ENCODE results near the gene LSAMP. TPM values are rescaled to one million over a fixed set of nuclear protein-coding genes. Genes with fewer than 3 reads are reported as not detected.

The LSAMP gene
- total RNA-seq, 1 experiment from 2014 or later = 3.1 TPM

DNA sequence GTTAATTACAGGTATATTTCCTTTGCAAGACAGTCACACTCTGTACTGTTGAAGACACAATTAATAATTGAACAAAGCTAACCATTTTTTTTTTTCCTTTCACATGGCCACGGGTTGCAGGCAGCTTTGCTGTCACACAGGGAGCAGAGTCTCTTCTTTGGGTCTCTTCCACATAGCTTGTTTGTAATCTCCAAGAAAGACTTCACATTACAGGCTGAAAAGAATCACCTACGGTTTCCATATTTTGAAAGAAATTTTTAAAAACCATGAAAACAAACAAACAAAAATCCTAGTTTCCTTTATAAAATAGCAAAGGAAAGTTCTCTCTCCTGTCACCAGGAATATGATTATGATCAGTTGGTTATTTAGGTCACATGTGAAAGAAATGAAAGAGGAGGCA, 429.4 kb downstream of the LSAMP start:
- DNase-seq (ENCODE audit: low read depth, low spot score) (no peak), ATAC-seq (no peak)
- intact Hi-C loops (cut with micrococcal nuclease; ENCODE audit: unreplicated experiment) (no loop called here), in situ Hi-C loops (cut with HindIII; ENCODE audit: low pct_unique_long_range_greater_than_20kb, low sequenced_read_pairs) (no loop called here)
- TF ChIP-seq SIN3A (IDR thresholded peaks at IDR 0.05; ENCODE audit: borderline replicate concordance, insufficient read depth, low read depth, low read length) = no peak
- TF ChIP-seq, protein P1, sequence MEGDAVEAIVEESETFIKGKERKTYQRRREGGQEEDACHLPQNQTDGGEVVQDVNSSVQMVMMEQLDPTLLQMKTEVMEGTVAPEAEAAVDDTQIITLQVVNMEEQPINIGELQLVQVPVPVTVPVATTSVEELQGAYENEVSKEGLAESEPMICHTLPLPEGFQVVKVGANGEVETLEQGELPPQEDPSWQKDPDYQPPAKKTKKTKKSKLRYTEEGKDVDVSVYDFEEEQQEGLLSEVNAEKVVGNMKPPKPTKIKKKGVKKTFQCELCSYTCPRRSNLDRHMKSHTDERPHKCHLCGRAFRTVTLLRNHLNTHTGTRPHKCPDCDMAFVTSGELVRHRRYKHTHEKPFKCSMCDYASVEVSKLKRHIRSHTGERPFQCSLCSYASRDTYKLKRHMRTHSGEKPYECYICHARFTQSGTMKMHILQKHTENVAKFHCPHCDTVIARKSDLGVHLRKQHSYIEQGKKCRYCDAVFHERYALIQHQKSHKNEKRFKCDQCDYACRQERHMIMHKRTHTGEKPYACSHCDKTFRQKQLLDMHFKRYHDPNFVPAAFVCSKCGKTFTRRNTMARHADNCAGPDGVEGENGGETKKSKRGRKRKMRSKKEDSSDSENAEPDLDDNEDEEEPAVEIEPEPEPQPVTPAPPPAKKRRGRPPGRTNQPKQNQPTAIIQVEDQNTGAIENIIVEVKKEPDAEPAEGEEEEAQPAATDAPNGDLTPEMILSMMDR (IDR thresholded peaks at IDR 0.05) = no peak
- TF ChIP-seq TCF7L2 (IDR thresholded peaks at IDR 0.05; ENCODE audit: low read depth, low read length) = no peak
- TF ChIP-seq, protein P2, sequence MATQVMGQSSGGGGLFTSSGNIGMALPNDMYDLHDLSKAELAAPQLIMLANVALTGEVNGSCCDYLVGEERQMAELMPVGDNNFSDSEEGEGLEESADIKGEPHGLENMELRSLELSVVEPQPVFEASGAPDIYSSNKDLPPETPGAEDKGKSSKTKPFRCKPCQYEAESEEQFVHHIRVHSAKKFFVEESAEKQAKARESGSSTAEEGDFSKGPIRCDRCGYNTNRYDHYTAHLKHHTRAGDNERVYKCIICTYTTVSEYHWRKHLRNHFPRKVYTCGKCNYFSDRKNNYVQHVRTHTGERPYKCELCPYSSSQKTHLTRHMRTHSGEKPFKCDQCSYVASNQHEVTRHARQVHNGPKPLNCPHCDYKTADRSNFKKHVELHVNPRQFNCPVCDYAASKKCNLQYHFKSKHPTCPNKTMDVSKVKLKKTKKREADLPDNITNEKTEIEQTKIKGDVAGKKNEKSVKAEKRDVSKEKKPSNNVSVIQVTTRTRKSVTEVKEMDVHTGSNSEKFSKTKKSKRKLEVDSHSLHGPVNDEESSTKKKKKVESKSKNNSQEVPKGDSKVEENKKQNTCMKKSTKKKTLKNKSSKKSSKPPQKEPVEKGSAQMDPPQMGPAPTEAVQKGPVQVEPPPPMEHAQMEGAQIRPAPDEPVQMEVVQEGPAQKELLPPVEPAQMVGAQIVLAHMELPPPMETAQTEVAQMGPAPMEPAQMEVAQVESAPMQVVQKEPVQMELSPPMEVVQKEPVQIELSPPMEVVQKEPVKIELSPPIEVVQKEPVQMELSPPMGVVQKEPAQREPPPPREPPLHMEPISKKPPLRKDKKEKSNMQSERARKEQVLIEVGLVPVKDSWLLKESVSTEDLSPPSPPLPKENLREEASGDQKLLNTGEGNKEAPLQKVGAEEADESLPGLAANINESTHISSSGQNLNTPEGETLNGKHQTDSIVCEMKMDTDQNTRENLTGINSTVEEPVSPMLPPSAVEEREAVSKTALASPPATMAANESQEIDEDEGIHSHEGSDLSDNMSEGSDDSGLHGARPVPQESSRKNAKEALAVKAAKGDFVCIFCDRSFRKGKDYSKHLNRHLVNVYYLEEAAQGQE (IDR thresholded peaks at IDR 0.05; ENCODE audit: insufficient read depth in 1 of 2, low read depth in 2 of 2, low read length in 1 of 2) = no peak
- no peak for TF ChIP-seq POLR2AphosphoS5 (IDR thresholded peaks at IDR 0.05; ENCODE audit: low read depth, low read length)
- POLR2A ChIA-PET = no interaction called here
- no peaks in the 10 kb centered on the region for H3K4me1 ChIP-seq (ENCODE audit: control insufficient read depth, insufficient read depth, low read length)
- no peak overlapping the region for H3K4me3 ChIP-seq (ENCODE audit: low read depth in 2 of 2, low read length in 2 of 2)
- H3K36me3 ChIP-seq (ENCODE audit: control insufficient read depth, insufficient read depth, low read length) = no peaks in the 10 kb centered on the region
- H3K9me3 ChIP-seq (ENCODE audit: control insufficient read depth, insufficient read depth, low read depth, low read length) = no peaks in the 10 kb centered on the region
- H3K27ac ChIP-seq (ENCODE audit: low read length) = no peak overlapping the region
- BruUV-seq (replicated peaks) = no TSS peak
- CTCF ChIA-PET = no interaction called here
- no peaks in the 10 kb centered on the region for H3K27me3 ChIP-seq (ENCODE audit: control insufficient read depth, insufficient read depth, low read length)

DNA sequence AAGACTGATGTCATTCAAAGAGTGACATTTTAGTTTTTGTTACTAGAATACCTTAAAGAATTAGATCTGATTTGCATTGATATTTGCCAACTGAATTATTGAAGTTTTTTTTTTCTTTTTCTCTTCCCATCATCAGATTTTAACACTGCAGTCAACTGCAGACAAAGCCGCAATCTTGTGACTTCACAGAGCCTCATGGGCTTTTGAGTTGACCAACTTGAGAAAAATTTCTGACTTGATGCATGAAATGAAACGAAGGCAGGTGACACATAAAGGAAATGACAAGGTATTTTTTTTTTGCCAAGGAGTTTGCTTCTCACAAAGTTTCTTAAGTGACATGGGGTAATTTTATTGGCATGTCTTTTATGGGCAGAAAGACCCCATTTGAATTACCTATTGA, 438.3 kb downstream of the LSAMP start:
- DNase-seq (ENCODE audit: low read depth, low spot score) (no peak), ATAC-seq (no peak)
- intact Hi-C loops (cut with micrococcal nuclease; ENCODE audit: unreplicated experiment) = no loop called here
- ChIA-PET CTCF (no interaction called here), POLR2A (no interaction called here)
- BruUV-seq (replicated peaks) = no TSS peak
- H3K9me3 ChIP-seq (ENCODE audit: control insufficient read depth, insufficient read depth, low read depth, low read length) = no peaks in the 10 kb centered on the region
- in situ Hi-C loops (cut with HindIII; ENCODE audit: low pct_unique_long_range_greater_than_20kb, low sequenced_read_pairs) = no loop called here
- TF ChIP-seq POLR2AphosphoS5 (IDR thresholded peaks at IDR 0.05; ENCODE audit: low read depth, low read length) = no peak
- TF ChIP-seq TCF7L2 (IDR thresholded peaks at IDR 0.05; ENCODE audit: low read depth, low read length) = no peak
- TF ChIP-seq, protein P1 (IDR thresholded peaks at IDR 0.05) = no peak
- TF ChIP-seq SIN3A (IDR thresholded peaks at IDR 0.05; ENCODE audit: borderline replicate concordance, insufficient read depth, low read depth, low read length) = no peak
- TF ChIP-seq, protein P2 (IDR thresholded peaks at IDR 0.05; ENCODE audit: insufficient read depth in 1 of 2, low read depth in 2 of 2, low read length in 1 of 2) = no peak
- no peaks in the 10 kb centered on the region for H3K4me1 ChIP-seq (ENCODE audit: control insufficient read depth, insufficient read depth, low read length)
- no peak overlapping the region for H3K4me3 ChIP-seq (ENCODE audit: low read depth in 2 of 2, low read length in 2 of 2)
- H3K27ac ChIP-seq (ENCODE audit: low read length) = no peak overlapping the region
- H3K36me3 ChIP-seq (ENCODE audit: control insufficient read depth, insufficient read depth, low read length) = no peaks in the 10 kb centered on the region
- no peaks in the 10 kb centered on the region for H3K27me3 ChIP-seq (ENCODE audit: control insufficient read depth, insufficient read depth, low read length)
